ENCODE measurements around the gene TRPM3.

- TF ChIP-seq, protein P1, sequence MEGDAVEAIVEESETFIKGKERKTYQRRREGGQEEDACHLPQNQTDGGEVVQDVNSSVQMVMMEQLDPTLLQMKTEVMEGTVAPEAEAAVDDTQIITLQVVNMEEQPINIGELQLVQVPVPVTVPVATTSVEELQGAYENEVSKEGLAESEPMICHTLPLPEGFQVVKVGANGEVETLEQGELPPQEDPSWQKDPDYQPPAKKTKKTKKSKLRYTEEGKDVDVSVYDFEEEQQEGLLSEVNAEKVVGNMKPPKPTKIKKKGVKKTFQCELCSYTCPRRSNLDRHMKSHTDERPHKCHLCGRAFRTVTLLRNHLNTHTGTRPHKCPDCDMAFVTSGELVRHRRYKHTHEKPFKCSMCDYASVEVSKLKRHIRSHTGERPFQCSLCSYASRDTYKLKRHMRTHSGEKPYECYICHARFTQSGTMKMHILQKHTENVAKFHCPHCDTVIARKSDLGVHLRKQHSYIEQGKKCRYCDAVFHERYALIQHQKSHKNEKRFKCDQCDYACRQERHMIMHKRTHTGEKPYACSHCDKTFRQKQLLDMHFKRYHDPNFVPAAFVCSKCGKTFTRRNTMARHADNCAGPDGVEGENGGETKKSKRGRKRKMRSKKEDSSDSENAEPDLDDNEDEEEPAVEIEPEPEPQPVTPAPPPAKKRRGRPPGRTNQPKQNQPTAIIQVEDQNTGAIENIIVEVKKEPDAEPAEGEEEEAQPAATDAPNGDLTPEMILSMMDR (IDR thresholded peaks at IDR 0.05; ENCODE audit: low read depth, low read length, missing input control) = no peak
- TF ChIP-seq ATF3 (IDR thresholded peaks at IDR 0.05) (no peak), JUND (IDR thresholded peaks at IDR 0.05) (no peak), YY1 (IDR thresholded peaks at IDR 0.05) (no peak), SP1 (IDR thresholded peaks at IDR 0.05) (no peak), HNF4A (conservative IDR thresholded peaks at IDR 0.05) (no peak), GABPA (IDR thresholded peaks at IDR 0.05 in 1 of 2, conservative IDR thresholded peaks at IDR 0.05 in 1 of 2) (no peak), EGR1 (IDR thresholded peaks at IDR 0.05; ENCODE audit: low read depth in 2 of 2) (no peak)
These were observed 1.7 kb downstream of the TRPM3 start for GRCh38 chr9:71119746-71120145.

Data from liver (tissue), 3 donors.